Activated CD4-positive, alpha-beta T cell treated with anti-CD3 and anti-CD28 coated beads, Interleukin-2, amount 50 U/mL, for 16 hours (primary cell): ENCODE data around the gene LCNL1.

Experiments
- DNase-seq: peaks from one replicate; pipeline ENCODE4 v3.0.0-alpha.2; 2020

The LCNL1 gene

GRCh38 chr9:136977223-136977622, 5.6 kb upstream of the LCNL1 start, which contains the start of gene PTGDS:
Gene PTGDS, plus strand, starts transcription at chr9:136977504. Its CDS starts 75 bp downstream, at chr9:136977579.
- DNase-seq: no peak

DNA sequence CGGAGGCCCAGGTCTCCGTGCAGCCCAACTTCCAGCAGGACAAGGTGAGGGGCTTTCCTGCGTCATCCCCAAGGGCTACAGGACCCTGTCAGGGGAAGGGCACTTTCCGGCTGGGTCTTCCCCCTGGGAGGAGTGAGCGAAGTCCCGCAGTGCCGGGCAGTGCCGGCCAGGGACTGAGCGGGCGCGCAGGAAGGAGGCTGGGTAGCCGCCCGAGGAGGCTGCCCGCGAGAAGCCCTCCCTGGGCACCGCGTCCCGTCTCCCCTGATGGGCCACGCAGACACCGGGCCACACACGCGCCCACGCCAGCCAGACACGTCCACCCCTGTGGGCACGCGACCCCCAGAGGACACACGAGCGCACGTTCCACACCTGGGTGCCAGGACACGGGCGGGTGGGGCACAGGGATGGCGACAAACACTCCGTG, 5.1 kb upstream of the LCNL1 start:
- DNase-seq: no peak

DNA sequence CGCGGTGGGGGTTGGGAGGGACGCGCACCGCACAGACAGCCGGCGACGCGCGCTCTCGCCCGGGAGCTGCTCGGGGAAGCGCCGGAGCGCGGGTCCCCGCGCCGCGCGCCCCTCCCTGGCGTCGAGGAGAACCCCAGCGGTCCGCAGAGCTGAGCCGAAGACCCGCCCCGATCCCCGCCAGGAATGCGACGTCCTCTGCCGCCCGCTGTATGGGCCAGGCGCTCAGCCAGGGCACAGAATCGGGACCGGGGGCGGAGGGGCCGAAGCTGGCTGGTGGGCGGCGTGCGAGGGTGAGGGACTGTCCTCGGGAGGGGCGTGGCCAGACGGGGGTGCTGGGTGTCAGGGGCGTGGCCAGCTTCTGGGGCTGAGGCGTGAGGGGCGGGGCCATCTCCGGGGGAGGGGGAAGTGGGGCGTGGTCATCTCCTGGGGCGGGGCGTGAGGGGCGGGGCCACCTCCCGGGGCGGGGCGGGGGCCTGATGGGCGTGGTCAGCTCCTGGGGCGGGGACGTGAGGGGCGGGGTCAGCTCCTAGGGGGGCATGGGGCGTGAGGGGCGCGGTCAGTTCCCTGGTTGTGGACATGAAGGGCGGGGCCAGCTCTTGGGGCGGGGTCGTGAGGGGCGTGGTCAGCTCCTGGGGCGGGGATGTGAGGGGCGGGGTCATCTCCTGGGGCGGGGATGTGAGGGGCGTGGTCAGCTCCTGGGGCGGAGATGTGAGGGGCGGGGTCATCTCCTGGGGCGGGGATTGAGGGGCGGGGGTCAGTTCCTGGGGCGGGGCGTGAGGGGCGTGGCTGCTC, 4.5 kb upstream of the LCNL1 start:
- peak; percentile 64 for DNase-seq

DNA sequence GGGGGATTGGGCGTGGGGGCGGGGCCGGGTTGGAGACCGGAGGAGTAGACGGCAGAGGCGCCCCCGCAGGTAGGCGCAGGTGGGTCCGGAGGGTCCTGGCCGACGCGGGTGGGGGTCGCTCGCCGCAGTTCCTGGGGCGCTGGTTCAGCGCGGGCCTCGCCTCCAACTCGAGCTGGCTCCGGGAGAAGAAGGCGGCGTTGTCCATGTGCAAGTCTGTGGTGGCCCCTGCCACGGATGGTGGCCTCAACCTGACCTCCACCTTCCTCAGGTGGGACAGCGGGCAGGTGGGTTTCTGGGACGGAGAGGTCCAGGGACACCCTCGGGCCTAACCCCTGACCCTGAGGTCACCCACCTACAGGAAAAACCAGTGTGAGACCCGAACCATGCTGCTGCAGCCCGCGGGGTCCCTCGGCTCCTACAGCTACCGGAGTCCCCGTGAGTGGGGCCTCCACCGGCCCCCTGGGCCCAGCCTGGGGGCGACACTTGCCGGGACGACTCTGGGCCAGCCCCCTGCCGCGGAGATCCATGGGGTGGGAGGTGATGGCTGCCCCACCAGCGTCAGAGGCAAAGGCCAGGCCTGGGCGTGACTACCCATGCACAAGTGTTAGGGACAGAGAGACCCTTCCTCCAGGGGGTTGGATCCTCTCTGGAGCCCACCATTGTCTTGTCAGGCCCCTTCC, 3.8 kb upstream of the LCNL1 start:
- no peak for DNase-seq

DNA sequence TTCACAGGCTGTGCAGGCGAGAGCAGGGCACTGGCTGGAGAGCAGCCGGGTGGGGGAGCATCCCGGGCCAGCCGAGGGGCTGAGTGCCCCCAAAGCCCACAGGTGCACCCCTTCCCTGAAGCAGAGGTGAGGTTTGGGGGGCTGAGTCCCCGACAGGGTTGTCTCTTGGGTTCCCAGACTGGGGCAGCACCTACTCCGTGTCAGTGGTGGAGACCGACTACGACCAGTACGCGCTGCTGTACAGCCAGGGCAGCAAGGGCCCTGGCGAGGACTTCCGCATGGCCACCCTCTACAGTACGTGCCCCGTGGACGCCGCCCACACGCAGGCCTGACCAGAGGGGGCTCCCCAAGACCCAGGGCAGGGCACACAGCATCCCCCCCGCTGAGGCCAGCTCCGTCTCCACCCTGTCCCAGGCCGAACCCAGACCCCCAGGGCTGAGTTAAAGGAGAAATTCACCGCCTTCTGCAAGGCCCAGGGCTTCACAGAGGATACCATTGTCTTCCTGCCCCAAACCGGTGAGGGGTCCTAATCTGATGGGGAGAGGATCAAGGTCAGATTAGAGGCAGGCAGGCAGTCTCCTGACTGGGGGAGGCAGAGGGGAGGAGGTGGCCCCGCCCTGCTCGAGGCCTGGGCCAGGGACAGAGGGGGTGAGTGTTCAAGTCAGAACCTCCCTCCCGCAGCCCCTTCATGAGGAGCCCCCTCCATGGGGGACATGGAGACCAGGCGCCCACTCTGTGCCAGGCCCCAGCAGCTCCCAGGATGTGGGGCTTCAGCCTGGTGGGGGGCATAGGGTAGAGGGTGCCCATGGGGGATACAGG, 2.8 kb upstream of the LCNL1 start:
- DNase-seq: no peak

GRCh38 chr9:136980669-136981478, 1.9 kb upstream of the LCNL1 start:
- DNase-seq: no peak

- no peak for DNase-seq
Observed at GRCh38 chr9:136981588-136982231, 1.1 kb upstream of the LCNL1 start.

GRCh38 chr9:136983167-136983566, 374 bp downstream of the LCNL1 start:
- no peak for DNase-seq

DNA sequence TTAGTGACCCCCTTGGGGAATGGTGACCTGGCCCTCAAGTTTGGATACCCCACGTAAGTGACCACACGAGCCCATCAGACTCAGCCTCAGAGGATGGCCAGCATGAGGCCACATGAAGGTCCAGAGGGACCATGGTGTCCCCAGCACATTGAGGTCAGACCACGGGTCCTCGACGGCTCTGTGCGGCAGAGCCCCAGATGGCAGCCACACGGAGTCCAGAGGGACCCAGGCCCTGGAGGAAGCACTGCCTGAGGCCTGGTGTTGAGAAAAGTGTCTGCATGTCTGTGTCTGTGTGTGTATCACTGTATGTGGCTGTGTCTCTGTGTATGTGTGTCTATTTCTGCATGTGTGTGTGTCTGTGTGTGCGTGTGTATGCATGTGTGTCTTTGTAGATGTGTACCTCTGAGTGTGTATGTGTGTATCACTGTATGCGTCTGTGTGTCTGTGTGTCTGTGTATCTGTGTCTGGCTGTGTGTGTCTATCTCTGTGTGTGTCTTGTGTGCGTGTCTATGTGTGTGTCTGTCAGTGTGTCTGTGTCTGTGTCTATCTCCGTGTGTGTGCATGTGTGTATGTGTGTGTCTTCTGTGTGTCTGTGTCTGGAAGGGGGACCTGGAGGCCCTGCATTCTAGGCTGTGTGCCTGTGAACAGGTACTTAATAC, 992 bp downstream of the LCNL1 start:
- no peak for DNase-seq

DNA sequence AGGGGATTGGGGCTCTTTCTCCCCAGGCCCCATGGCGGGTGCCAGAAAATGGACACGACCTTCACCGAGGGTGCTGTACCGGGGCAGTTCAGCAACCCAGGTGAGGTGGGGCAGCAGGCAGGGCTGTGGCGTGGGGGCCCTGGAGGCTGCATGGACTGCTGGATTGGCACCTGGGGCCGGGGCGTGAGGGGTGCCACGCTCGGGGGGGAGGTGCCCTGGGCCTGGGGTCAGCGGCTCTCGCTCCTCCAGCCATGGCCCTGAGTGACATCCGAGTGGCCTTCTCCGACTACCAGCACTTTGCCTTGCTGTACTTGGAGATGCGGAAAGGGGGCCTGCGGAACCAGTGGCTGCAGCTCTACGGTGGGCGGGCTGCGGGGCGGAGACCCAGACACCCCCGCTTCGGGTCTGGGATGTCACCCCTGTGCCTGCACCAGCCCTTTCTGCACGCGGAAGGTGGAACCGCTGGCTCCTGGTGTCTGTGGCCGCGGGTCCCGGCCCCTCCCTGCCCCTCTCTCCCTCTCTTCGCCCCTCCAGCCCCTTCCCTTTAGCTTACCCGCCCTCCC, 1.8 kb downstream of the LCNL1 start:
- no peak for DNase-seq

DNA sequence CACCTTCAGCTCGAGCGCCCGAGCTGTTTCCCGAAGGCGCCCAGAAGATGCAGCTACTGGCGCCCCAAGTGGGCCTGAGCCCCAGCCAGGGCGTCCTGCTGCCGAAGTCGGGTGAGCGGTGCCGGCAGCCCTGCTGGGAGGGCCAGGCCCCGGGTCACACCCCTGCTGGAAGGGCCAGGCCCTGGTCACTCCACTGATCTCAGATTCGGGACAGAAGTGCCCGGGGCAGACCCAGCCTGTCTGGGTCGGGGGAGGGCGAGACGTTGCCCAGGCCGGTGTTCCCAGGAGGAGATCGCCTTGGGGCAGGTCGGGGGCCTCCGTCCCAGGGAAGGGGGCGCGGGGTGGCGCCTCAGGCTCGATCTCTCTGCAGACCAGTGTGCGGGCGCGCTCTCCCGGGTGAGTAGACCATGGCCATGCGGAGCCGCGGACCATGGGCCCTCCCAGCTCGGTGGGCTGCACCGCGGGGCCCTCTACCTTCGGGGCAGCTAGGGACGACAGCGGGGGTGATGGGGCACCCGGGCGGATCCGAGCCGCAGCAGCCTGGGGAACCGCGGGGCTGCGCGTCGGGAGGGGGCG, 2.3 kb downstream of the LCNL1 start:
- DNase-seq: no peak

- DNase-seq: no peak
Observed at GRCh38 chr9:136985853-136986252, 3.1 kb downstream of the LCNL1 start.

GRCh38 chr9:136988872-136989271, 6.1 kb downstream of the LCNL1 start:
- DNase-seq: no peak

- DNase-seq: no peak
Observed at GRCh38 chr9:136990242-136990911, 7.6 kb downstream of the LCNL1 start.

- DNase-seq: peak; percentile 96
Observed at GRCh38 chr9:136991993-136992818, 9.4 kb downstream of the LCNL1 start, which contains the start of gene PAXX. Gene PAXX, plus strand, starts transcription at chr9:136992422. Its CDS starts 22 bp downstream, at chr9:136992444.

- DNase-seq: no peak
Observed at GRCh38 chr9:136992819-136993369, 10.1 kb downstream of the LCNL1 start.

GRCh38 chr9:136994180-136994887, 11.5 kb downstream of the LCNL1 start:
- DNase-seq: no peak

- no peak for DNase-seq
Observed at GRCh38 chr9:136994888-136995230, 12.1 kb downstream of the LCNL1 start.
